GM19463 (cell line): ENCODE measurements around the gene GCK.

Experiments used
- ATAC-seq: cut with Tn5 transposase; IDR thresholded peaks from one replicate; pipeline ENCODE4 v1.9.1; 2021; ENCODE audit warnings: mild to moderate bottlenecking, moderate library complexity; ENCODE audit not compliant: unreplicated experiment

The GCK gene

DNA sequence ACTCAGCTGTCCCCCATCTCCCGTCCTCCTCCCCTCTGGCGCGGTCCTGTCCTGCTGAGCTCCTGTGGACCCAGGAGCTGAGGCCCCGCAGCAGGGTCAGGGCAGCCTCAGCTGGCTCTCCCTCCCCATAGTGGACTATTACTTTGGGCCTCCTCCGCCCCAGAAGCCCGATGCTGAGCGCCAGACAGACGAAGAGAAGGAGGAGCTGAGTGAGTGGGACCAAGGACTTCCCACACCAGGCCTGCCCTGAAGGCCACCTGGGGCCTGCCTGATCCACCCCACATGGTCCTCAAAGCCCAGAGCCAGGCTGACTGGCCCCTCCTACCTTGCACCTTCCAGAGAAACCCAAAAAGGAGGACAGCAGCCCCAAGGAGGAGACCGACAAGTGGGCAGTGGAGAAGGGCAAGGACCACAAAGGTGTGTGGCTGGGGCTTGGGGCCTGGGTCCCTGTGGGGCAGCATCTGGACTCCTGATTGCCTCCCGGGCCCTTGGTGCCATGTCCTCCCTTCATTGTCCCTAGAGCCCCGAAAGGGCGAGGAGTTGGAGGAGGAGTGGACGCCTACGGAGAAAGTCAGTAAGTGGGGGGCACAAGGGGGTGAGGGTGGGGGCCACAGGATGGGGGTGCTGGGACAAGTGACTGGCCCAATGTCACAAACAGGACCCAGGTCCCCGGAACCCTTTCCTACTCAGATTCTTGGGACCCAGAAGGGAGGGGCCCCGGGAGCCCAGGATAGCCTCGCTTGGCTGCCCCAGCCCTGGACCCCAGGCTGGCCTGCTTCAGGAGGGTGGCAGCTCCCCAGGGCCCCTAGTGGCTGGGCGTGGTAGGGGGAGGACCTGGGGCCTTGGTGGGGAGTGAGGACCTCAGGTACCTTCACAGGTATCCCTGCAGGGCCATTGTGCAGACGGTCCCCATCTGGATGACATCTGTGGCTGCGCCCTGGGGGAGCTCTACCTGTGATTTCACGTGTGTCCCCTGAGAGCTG, 80.2 kb downstream of the GCK start:
- no peak for ATAC-seq

DNA sequence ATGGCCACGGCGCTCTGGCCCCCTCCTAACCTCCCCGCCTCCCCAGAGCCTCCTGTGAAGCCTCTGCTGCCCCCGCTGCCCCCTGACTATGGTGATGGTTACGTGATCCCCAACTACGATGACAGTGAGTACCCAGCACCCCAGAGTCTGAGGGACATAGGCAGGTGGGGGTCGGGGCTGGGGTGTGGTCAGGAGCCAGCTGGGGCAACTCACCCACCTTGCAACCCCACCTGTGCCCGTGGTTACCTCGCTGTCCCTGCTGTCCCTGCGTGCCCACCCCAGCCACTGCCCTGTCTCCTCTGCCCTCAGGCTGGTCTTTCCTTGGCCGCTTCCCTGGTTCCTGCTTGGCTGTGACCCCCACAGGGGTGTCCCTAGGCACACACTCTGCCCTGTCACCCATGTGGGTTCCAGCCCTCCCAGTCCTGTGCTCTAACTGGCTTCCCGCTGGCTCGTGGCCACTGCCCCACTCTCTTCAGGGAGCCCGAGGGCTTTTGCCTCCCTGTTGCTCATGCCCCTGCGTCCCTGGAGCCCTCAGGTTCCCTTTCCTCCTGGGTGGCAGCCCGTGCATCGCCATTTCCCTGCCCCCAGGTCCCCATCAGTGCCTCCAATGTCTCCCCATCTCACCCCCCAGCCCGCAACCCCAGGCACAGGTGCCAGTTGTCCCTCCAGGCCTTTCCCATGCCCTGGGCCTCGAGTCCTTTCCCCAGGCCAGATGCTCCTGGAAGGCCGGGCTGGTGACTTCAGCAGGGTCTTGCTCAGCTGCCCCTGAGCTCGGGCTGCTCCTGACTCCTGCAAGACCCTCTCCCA, 81.1 kb downstream of the GCK start:
- ATAC-seq: no peak

DNA sequence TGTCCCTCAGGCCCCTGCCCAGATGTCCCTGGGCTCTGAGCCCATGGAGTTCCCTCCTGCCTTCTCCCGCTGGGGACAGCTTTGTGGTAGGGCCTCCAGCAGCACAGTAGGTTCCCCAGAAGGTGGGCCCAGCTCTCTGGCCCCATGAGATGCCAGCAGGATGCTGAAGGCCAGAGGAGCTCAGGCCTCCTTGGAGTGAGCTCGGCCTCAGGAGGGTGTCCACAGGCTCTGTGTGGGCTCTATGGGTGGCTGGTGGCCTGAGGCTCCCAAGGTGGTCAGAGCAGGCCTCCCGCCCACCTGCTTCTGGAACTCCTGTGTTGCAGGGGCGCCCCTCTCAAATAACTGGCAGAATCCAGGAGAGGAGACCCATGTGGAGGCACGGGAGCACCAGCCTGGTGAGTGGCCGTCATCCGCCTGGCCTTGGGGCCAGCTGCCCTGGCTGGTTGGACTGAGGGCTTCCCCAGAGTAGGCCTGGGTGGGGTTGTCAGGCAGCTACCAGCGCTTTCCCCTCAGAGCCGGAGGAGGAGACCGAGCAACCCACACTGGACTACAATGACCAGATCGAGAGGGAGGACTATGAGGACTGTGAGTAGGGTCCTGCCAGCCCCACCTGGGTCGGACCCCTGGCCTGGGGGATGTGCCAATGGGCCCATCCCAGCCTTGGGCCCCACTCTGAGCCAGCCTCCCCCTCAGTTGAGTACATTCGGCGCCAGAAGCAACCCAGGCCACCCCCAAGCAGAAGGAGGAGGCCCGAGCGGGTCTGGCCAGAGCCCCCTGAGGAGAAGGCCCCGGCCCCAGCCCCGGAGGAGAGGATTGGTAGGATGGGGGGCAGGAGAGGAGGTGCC, 81.9 kb downstream of the GCK start:
- ATAC-seq: no peak

DNA sequence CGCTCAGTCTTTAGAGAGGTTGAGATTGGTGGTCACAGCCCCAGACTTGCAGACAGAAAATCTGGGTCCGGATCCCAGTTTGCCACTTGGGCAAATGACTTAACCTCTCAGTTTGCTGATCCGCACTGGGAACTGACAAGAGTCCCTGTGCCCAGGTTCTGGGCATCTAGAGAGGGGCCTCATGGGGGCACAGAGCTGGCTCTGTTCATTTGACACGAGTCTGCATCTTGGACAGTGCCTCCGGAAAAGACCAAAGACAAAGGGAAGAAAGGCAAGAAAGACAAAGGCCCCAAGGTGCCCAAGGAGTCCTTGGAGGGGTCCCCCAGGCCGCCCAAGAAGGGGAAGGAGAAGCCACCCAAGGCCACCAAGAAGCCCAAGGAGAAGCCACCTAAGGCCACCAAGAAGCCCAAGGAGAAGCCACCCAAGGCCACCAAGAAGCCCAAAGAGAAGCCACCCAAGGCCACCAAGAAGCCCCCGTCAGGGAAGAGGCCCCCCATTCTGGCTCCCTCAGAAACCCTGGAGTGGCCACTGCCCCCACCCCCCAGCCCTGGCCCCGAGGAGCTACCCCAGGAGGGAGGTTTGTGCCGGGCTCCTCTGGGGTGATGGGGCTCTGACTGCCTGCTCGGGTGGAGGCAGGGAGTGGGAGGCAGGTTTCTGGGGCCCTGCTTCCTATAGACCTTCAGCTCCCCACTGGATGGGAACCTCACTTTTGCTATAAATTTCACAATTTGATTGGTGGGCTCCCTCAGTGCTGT, 82.8 kb downstream of the GCK start:
- ATAC-seq: no peak

DNA sequence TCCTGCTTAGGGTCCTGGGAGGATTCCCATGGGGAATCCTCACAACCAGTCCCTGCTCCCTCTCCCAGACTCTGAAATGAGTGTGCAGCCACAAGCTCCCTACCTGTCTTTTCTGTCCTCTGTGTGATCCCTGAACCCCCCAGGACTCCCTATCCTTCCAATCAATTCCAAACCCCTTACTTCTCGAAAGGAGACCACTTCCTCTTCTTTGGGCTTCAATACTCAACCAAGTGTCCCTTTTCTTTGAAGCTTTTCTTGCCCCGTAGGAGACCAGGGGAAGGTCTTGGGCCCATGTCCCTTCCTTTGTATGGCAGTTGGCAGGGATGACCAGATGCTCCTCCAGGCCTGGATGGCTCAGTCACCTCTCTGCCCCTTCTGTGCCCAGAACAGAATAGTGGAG, 83.4 kb downstream of the GCK start:
- ATAC-seq: no peak

DNA sequence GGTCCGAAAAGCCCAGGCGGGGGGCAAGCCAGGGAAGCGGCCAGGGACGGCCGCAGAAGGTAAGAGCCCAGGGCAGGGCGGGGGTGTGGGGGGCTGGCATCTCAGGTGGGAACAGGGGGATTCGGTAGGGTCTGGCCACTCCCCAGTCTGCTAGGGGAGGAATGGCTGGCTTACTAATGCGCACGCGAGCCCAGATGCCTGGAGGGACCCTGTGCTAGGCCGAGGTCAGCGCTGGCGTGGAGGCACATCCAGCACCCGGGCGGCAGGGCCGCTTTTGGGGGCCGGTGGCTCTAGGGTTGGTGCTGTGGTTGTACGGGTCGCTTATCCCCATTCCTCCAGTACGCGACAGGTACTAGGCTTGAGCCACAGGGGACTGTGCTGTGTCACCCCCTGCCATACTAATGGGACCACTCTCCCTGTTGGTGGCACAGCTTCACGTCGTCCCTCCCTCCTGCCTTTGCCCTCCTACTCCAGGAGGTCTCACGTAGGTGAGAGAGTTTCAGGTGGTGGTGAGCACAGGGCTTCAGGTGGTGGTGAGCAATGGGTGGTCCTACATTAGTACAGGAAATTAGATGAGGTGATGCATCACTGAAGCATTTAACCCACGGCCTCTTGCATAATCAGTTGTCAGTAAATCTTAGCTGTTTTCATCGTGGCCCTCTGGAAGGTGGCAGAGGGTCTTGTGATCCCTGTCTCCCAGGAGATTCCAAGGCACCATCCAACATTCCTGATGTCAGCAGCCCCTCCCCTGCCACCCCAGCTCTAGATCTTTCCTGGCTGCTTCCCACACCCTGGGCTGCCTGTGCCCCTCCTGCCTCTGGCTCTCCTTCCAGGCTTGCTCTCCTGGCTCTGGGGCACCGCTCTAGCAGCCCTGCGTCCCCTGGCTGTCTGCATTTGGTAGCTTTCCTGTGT, 84.1 kb downstream of the GCK start:
- ATAC-seq: no peak

DNA sequence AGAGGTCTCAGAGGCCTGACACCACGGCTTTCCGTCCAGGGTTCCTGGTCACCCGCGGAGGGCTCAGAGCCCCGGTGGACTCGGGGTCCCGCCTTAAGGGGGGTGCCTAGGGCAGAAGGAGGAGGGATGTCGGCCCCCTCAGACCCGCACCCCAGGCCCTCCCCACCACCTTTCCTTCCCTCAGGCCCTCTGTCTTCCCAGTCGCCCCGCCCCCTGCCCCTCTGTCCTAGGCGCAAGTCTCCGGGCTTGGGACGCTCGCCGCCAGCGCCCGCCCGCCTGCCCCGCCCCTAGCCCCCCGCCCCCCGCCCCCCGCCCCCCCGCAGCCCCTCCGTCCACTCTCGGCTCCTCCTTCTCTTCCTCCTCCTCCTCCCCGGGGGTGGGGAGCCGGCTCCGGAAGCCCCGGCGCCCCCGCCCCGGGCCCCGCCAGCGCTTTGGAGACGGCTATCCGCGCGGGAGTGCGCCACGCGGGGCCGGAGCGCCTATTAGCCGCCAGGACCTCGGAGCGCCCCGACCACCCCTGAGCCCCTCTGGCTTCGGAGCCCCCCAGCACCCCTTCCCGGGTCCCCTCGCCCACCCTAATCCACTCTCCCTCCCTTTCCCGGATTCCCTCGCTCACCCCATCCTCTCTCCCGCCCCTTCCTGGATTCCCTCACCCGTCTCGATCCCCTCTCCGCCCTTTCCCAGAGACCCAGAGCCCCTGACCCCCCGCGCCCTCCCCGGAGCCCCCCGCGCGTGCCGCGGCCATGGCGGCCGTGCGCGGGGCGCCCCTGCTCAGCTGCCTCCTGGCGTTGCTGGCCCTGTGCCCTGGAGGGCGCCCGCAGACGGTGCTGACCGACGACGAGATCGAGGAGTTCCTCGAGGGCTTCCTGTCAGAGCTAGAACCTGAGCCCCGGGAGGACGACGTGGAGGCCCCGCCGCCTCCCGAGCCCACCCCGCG, 85.0 kb downstream of the GCK start, which contains the start of gene AEBP1:
TSS of gene AEBP1 (plus strand) at position 423 of the 937 bp plus-strand sequence. CDS start at position 744, 321 bp downstream.
- ATAC-seq: no peak

DNA sequence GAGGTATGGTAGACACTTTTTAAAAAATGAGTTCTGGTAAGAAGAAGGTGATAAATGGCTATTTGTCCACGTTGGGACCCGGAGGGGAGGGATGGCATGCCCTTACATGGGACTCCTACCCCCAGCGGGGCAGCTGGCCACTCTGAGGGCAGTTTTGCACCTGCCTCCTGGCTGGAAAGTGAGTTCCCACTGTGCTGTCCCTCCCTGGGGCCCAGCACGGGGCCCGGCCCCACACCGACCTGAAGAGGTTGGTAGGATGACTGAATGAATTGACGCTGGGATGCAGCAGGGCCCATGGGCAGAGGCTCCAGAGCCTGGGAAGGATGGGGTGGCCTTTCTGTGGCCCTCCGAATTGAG, 85.7 kb downstream of the GCK start:
- no peak for ATAC-seq

DNA sequence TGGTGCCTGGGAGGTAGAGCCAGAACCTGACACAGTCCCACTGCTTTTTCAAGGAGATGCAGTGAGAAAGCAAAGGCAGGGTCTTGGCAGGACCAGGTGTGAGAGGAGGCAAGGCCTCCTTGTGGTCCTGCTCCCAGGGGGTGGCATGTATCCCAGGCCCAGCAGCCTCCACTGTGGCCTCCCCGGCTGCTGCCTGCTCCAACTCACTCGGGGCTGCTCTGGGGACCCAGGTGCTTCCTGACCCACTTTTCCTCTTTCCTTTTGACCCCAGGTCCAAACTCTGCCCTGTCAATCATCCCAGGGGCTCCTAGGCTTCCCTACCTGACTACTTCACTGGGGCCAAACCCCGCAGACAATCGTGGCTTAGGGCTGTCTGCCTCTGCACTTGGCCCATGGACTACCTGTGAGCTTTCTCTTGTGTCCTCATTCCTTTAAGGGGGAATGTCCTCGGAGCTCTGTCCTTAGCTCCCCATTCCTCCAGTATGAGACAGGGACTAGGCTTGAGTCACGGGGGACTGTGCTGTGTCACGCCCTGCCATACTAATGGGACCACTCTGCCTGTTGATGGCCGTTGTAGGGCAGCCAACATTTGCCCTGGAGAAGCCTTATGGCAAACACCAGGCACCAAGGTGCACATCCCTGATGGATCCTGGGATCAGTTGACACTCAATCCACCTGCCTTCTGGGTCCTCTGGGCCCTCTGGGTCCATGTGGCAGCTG, 86.2 kb downstream of the GCK start:
- ATAC-seq: no peak

DNA sequence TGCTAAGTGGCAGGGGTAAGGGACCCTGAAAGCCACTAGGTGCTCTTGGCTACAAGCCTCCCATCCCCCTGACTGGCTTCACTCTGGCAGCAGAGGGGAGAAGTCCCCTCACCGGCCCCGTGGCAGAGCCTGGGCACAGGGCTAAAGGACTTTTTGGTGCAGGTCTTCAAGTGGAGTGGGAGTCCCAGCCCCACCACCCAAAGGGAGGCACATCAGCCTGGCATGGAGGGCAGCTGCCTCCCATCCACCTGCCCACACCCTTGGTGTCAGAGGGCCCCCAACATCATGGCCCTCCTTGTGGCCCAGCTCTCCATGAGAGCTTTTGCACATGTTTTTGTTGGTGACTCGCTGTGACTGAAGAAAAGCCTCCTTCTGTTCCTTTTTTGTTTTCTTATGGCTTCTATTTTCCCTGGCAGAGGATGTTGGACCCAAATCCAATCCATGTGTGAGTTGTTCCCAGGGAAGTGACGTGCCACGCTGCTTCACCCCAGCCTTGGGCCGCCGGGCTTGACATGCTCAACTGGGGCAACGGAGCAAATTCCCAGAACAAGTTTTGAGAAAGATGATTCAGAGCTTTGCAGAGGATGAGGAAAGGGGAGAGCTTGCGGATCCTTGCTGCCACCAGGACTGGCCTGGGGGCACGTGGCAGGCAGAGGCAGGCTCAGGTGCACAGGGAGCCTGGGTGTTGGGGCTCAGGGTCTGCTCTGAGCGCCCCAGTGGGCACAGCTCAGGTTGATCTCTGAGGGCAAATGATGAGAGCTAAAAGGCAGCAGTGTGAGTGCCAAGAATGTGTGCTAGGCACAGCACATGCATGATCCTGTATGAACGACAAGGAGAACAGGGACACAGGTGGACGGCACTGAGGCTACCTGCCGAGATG, 87.0 kb downstream of the GCK start:
- ATAC-seq: no peak

DNA sequence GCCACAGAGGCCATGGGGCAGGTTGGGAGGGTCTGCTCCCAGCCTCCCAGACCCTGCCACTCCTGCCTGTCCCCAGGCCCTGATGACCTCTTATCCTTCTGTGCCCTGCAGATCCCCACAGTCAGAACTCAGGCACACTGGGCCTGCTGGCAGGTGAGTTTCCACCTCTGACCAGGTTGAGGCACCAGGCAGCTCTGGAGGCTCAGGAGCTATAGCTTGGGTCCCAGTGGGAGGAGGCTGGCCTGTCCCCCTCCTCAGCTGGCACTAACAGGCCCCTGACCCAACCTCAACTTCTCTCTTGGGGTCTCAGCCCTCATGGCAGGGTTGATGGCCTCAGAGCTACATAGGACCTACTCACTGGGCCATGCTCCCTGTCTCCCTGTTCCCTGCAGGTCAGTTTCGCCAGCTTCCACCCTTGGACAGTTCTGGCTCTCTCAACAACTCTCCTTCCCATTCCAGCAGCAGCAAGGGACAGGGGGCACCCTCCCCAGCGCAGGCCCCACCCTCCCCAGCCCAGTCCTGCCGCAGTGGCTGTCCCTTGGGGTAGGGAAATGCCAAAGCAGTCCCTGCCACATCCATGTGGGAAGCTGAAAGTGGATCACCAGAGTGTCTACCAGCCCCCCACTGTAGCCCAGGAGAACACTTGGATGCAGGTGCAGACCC, 87.8 kb downstream of the GCK start:
- ATAC-seq: no peak

DNA sequence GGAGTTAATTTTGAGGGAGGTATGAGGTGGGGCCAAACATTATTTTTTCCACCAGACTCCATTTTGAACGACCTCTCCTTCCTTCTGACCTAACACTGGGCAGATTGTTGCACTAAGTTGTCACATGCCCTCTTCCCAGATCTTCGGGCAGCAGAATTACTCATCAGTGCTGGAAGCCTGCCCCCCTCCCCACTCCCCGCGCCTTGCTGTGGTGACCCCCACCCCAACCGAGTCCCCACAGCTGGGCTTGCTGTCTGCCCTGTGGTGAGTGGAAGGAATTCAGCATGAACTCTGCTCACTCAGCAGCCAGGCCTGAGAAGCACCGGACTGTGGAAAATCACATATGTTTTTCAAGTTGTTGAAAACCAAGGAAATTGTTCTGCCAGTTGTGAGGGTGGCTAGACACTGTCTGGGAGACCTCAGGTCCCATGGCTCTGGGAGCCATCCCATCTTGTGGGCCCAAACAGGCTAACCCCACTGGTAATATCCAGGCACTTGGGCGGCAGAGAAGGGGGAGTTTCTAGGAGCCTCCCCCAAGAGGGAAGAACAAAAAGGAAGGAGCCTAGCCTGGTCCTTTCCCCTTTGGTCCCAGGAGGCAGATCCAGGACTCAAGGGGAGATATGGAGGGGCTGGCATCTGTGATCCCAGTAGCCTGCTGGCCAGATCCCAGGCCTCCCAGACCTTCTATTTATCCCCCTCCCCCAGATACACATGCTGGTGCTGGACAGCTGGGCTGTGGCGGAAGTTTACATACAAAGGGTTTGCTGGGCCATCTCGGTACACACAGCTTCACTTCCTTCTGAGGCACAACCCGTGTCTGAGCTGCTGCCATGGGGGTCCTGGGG, 88.6 kb downstream of the GCK start:
- no peak for ATAC-seq

DNA sequence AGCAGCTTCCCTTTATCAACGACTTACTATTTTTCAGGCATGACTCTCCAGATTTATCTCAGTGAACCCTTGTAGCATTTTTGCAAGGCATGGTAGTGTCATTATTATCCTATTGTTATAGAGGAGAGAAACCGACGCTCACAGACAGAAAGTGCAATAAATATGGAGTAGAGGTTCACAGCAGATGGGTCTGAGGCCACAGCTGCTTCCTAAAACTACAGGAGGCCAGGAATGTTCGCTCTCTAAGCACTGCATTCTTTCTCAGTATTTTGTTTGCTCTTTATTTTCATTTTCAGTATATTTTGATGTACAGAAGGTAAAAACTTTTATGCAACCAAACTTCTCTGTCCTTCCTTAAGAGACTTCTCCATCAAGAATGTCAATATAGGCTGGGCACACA, 89.6 kb downstream of the GCK start:
- no peak for ATAC-seq

DNA sequence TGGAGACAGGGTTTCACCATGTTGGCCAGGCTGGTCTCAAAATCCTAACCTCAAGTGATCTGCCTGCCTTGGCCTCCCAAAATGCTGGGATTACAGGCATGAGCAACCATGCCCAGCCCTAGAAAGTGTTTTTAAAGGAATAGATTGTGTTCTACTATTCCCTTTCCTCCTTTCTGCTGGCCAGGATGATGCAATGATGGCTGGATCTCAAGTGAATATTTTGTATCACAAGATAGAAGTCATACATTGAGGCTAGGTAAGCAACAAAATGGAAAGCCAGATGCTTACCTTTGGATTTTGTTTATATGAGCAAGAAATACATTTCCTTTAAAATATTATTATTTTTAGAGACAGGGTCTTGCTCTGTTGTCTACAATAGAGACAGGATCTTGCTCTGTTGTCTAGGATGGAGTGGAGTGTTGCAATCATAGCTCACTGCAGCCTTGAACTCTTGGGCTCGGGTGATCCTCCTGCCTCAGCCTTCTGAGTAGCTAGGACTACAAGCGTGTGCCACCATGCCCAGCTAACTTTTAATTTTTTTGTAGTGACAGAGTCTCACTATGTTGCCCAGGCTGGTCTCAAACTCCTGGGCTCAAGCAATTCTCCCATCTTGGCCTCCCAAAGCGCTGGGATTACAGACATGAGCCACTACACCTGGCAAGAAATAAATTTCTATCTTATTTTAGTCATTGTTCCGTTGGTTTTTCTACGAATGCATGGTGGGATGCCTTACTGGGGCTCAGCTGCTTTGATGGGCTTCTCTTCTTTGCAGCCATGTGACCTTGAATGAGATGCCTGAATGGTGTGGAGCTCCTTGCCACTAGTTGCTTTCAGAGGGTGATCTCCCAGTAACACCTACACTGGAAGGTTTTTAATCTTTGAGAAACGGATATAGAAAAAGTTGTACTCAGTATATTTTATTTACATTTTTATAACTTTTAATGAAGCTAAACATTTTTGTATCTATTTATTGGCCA, 90.9 kb downstream of the GCK start:
- no peak for ATAC-seq
